H1 (cell line): ENCODE measurements around the gene SLC5A7. TPM values are rescaled to one million over a fixed set of nuclear protein-coding genes. Genes with fewer than 3 reads are reported as not detected.
A peak's percentile ranks its signal among the peaks of the same experiment; 100 is the strongest.

ENCODE experiments used
- CHD7 ChIP-seq: fragments of 300-600 bp; sonication (generic); IDR thresholded peaks from 2 replicates; pipeline ENCODE4 v1.7.1; 2012; ENCODE audit warnings: low read length, moderate library complexity, mild to moderate bottlenecking, inconsistent platforms; ENCODE audit not compliant: insufficient replicate concordance
- CREB1 ChIP-seq: IDR thresholded peaks from 2 replicates; pipeline ENCODE4 v1.6.1; 2012; ENCODE audit warnings: inconsistent platforms
- polyA plus RNA-seq, 7 experiments: library from polyadenylated mRNA; depleted of rRNA in 3 of 7; stranded (reverse) in 5 of 7; unstranded in 2 of 7; fragments of >200 nt in 5 of 7; fragments of 200-250 nt in 2 of 7; gene quantifications; 1 replicate in 5 of 7; 2 replicates in 1 of 7; 4 replicates in 1 of 7; pipeline versions ENCODE4 v1.2.1 to v1.2.3, GENCODE V29; 2011 to 2013; ENCODE audit warnings: missing spikeins in 2 of 7, mixed read lengths in 2 of 7
- total RNA-seq: library from RNA; stranded (reverse); fragmentation: NEBNext Ultra II Directional; extraction: Animal tissue kit (Norgen Biotek cat#: 25700); gene quantifications from 2 replicates; pipeline ENCODE4 v1.2.1, GENCODE V29; 2021

The SLC5A7 gene
- total and polyA plus RNA-seq, 2 of the 8 experiments (the other 6 are each of a cell fraction or from before 2014, with no cell fraction given) = 0.15 to 0.30 TPM

- TF ChIP-seq CHD7 = peak; percentile 36
- TF ChIP-seq CREB1 = no peak
These were observed 39.9 kb downstream of the SLC5A7 start (continued) for GRCh38 chr2:108026092-108026794.
